A549 (cell line): Measurements from ENCODE around the gene TTPAL. TPM values are rescaled to one million over a fixed set of nuclear protein-coding genes. Genes with fewer than 3 reads are reported as not detected.

ENCODE experiments used
- ATAC-seq, 2 experiments: fragments of 200-7000 bp in 1 of 2; fragments of >200 bp in 1 of 2; cut with Nextera tagmentation in 1 of 2; cut with Tn5 transposase in 1 of 2; 3 replicates each; pipeline versions ENCODE4 v1.8.0 to v1.9.1; 2018 to 2020; ENCODE audit warnings: mild to moderate bottlenecking in 1 of 2, moderate library complexity in 1 of 2
- CTCF ChIA-PET: fragments of 300-600 bp; sonication (Branson Sonifier 250); formaldehyde crosslinking; extraction: SDS; loops from one replicate; lab custom pipeline; 2021; ENCODE audit warnings: antibody characterized with exemption, inconsistent platforms; lab: Yijun Ruan, JAX
- POLR2A ChIA-PET: fragments of 350-600 bp; formaldehyde crosslinking; extraction: SDS; loops from one replicate; lab custom pipeline; 2021; ENCODE audit warnings: antibody characterized with exemption, inconsistent platforms; lab: Yijun Ruan, JAX
- DNase-seq, 2 experiments: peaks; one replicate each; pipeline versions ENCODE4 v3.0.0 to v3.0.0-alpha.2; 2011 to 2016; ENCODE audit warnings: low read depth in 1 of 2, low spot score in 1 of 2
- FAIRE-seq: peaks from 2 replicates; lab custom pipeline; 2011; peaks lifted over from hg19 to GRCh38; lab: Jason Lieb, UNC
- H3K27ac ChIP-seq, 2 experiments: fragments of >200 bp; sonication (Bioruptor Twin); formaldehyde crosslinking; 3 replicates each; pipeline ENCODE4 v1.5.1; 2016 to 2017
- H3K4me1 ChIP-seq: fragments of >200 bp; sonication (Bioruptor Twin); formaldehyde crosslinking; 3 replicates; pipeline ENCODE4 v1.6.1; 2016
- H3K4me2 ChIP-seq: fragments of >200 bp; sonication (Bioruptor Twin); formaldehyde crosslinking; 3 replicates; pipeline ENCODE4 v1.6.1; 2016
- H3K4me3 ChIP-seq: fragments of >200 bp; sonication (Bioruptor Twin); formaldehyde crosslinking; 3 replicates; pipeline ENCODE4 v1.5.1; 2016
- H3K9me3 ChIP-seq: fragments of >200 bp; sonication (Bioruptor Twin); formaldehyde crosslinking; 3 replicates; pipeline ENCODE4 v1.6.1; 2016
- BCL3 ChIP-seq: fragments of >200 bp; sonication (Bioruptor Twin); formaldehyde crosslinking; IDR thresholded peaks from 3 replicates; pipeline ENCODE4 v1.6.1; 2016
- BHLHE40 ChIP-seq: IDR thresholded peaks from 2 replicates; pipeline ENCODE4 v1.6.1; 2012; ENCODE audit warnings: low read depth, low read length, inconsistent platforms
- CBX2 ChIP-seq: fragments of 200-600 bp; sonication (generic); IDR thresholded peaks from 2 replicates; pipeline ENCODE4 v1.6.1; 2016; ENCODE audit warnings: low read depth, mild to moderate bottlenecking, borderline replicate concordance
- CEBPB ChIP-seq, 2 experiments: fragments of >200 bp in 1 of 2; sonication (Bioruptor Twin) in 1 of 2; formaldehyde crosslinking in 1 of 2; IDR thresholded peaks; 2 replicates each; pipeline ENCODE4 v1.6.1; 2012 to 2016
- CHD4 ChIP-seq: fragments of 200-600 bp; sonication (generic); IDR thresholded peaks from 2 replicates; pipeline ENCODE4 v1.6.1; 2016; ENCODE audit warnings: antibody characterized with exemption, mild to moderate bottlenecking, borderline replicate concordance
- E2F6 ChIP-seq: IDR thresholded peaks from 2 replicates; pipeline ENCODE4 v1.6.1; 2012; ENCODE audit warnings: low read depth, borderline replicate concordance
- EHF ChIP-seq: fragments of 250-450 bp; sonication (Bioruptor Pico); IDR thresholded peaks from 2 replicates; pipeline ENCODE4 v1.5.0; 2020; ENCODE audit warnings: mild to moderate bottlenecking
- EP300 ChIP-seq, 2 experiments: fragments of >200 bp; sonication (Bioruptor Twin); formaldehyde crosslinking; IDR thresholded peaks; 2 replicates in 1 of 2; 3 replicates in 1 of 2; pipeline ENCODE4 v1.6.1; 2016 to 2017
- FOSB ChIP-seq: fragments of 250-450 bp; sonication (Bioruptor Pico); IDR thresholded peaks from 2 replicates; pipeline ENCODE4 v1.5.0; 2020; ENCODE audit warnings: mild to moderate bottlenecking, moderate library complexity
- FOXS1 ChIP-seq: fragments of 250-450 bp; sonication (Bioruptor Pico); IDR thresholded peaks from 2 replicates; pipeline ENCODE4 v1.5.0; 2020; ENCODE audit warnings: mild to moderate bottlenecking, moderate library complexity
- GATA3 ChIP-seq: IDR thresholded peaks from 2 replicates; pipeline ENCODE4 v1.6.1; 2012; ENCODE audit warnings: borderline replicate concordance
- HOXB5 ChIP-seq: fragments of 250-450 bp; sonication (Bioruptor Pico); IDR thresholded peaks from 2 replicates; pipeline ENCODE4 v1.5.0; 2020; ENCODE audit warnings: mild to moderate bottlenecking, moderate library complexity
- JUNB ChIP-seq: fragments of >200 bp; sonication (Bioruptor Twin); formaldehyde crosslinking; IDR thresholded peaks from 2 replicates; pipeline ENCODE4 v1.6.1; 2016
- KDM5A ChIP-seq: fragments of 200-600 bp; sonication (generic); IDR thresholded peaks from 2 replicates; pipeline ENCODE4 v1.6.1; 2016; ENCODE audit warnings: antibody characterized with exemption, mild to moderate bottlenecking
- MAFK ChIP-seq: fragments of 450-650 bp; IDR thresholded peaks from 2 replicates; pipeline ENCODE4 v1.6.1; 2014; ENCODE audit not compliant: partially characterized antibody
- MAX ChIP-seq: IDR thresholded peaks from 2 replicates; pipeline ENCODE4 v1.6.1; 2012
- MAZ ChIP-seq: fragments of 150-350 bp; IDR thresholded peaks from 2 replicates; pipeline ENCODE4 v1.6.1; 2014; ENCODE audit warnings: antibody characterized with exemption, low read depth, low read length, borderline replicate concordance
- MYC ChIP-seq: IDR thresholded peaks from 2 replicates; pipeline ENCODE4 v1.6.1; 2012; ENCODE audit warnings: mild to moderate bottlenecking, inconsistent platforms, low read length, improper control_type of control experiment, borderline replicate concordance
- NFE2L2 ChIP-seq: fragments of 150-350 bp; conservative IDR thresholded peaks from 2 replicates; pipeline ENCODE4 v1.6.1; 2014; ENCODE audit warnings: low read length
- NPAS2 ChIP-seq: fragments of 250-450 bp; sonication (Bioruptor Pico); IDR thresholded peaks from 2 replicates; pipeline ENCODE4 v1.8.0; 2022; ENCODE audit warnings: mild to moderate bottlenecking, moderate library complexity, borderline replicate concordance
- SREBF2 ChIP-seq: fragments of 450-650 bp; IDR thresholded peaks from 2 replicates; pipeline ENCODE4 v1.6.1; 2014; ENCODE audit warnings: mild to moderate bottlenecking, moderate library complexity
- WGBS: methylation state at CpG from one replicate; pipeline ENCODE4 v1.1.6; 2017; ENCODE audit errors: missing lambda C conversion rate; 5-methylcytosine and 5-hydroxymethylcytosine counted together
- polyA plus RNA-seq, 4 experiments: library from polyadenylated mRNA; depleted of rRNA in 3 of 4; stranded (reverse); fragments of >200 nt; fragmentation: RNase III in 1 of 4; extraction: RNeasy Plus Mini Kit Qiagen cat#74134 plus additional on column Dnase treatment in 1 of 4; gene quantifications; 2 replicates in 3 of 4; 3 replicates in 1 of 4; pipeline ENCODE4 v1.2.3, GENCODE V29; 2011 to 2017
- TF ChIP-seq, protein P1 (sequence below): fragments of 450-650 bp; IDR thresholded peaks from 2 replicates; pipeline ENCODE4 v1.6.1; 2014; ENCODE audit warnings: antibody characterized with exemption
- TF ChIP-seq, protein P2 (sequence below): fragments of 250-450 bp; sonication (Bioruptor Pico); IDR thresholded peaks from 2 replicates; pipeline ENCODE4 v1.5.0; 2020; ENCODE audit warnings: low read depth, mild to moderate bottlenecking, moderate library complexity

TTPAL gene
- polyA plus RNA-seq, 2 of the 4 experiments (the other 2 are of a cell fraction) = 9.1 to 9.2 TPM

DNA sequence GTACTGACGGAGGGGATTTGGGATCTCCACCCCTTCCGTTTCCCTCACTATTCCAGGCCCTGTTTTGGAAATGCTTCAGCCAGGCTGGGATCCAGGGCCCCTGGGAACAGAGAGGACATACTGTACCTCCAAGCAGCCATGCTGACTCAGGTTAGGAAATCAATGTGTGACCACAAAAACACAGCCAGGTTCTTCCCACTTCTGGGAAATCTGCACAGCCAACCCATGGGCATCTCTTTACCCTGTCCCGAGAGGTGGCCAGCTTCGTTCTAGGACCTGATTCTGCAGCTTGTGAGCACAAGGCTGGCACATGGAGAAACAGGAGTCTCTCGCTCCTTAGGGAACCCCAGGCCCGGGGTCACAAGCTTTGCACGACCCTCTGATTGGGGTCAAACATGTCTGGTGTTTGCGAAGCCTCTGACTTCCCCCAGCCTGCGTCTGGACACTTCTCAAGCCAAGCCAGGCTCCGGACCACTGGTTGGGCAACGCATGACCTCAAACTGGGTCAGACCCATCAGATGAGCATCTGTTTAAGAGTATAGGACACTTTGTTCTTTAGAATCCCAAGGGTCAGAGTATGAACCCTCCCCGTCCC is 8.3 kb upstream of the TTPAL start (continued):
- TF ChIP-seq FOSB (CRISPR knock-in tag) = no peak

GRCh38 chr20:44468044-44468782 is 7.5 kb upstream of the TTPAL start:
- TF ChIP-seq CHD4 = no peak
- TF ChIP-seq BCL3 = no peak
- no peak for TF ChIP-seq FOXS1 (CRISPR knock-in tag)
- TF ChIP-seq MYC = no peak
- TF ChIP-seq, protein P1, sequence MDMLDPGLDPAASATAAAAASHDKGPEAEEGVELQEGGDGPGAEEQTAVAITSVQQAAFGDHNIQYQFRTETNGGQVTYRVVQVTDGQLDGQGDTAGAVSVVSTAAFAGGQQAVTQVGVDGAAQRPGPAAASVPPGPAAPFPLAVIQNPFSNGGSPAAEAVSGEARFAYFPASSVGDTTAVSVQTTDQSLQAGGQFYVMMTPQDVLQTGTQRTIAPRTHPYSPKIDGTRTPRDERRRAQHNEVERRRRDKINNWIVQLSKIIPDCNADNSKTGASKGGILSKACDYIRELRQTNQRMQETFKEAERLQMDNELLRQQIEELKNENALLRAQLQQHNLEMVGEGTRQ = no peak
- TF ChIP-seq CBX2 = no peak
- TF ChIP-seq GATA3 = no peak
- TF ChIP-seq, all 56 proteins: peak for 0
- no peak for DNase-seq
- 65% methylated on average over 8 of the region's 8 CpGs for WGBS
- FAIRE-seq = no peak
- Histone ChIP-seq H3K9me3 (no peaks in the 10 kb centered on the region), H3K4me2 (no peak overlapping the region; the same call in 2 of the 3 replicates), H3K4me3 (no peak overlapping the region), H3K4me1 (peaks cover 9% of the 10 kb centered on the region; the same call in 1 of the 3 replicates), H3K27ac (peak overlapping the region in 1 of 2 experiments; percentile 65; a peak in 1 of 6 replicates)
- ChIA-PET CTCF (interaction anchor here (0.6 to 23.5 kb wide), 7 partner anchors 7 to 249 kb away, joined by 3 to 440 read pairs (median 13); no protein-coding TSS in a partner anchor), POLR2A (no interaction called here)
- ATAC-seq = no peak

DNA sequence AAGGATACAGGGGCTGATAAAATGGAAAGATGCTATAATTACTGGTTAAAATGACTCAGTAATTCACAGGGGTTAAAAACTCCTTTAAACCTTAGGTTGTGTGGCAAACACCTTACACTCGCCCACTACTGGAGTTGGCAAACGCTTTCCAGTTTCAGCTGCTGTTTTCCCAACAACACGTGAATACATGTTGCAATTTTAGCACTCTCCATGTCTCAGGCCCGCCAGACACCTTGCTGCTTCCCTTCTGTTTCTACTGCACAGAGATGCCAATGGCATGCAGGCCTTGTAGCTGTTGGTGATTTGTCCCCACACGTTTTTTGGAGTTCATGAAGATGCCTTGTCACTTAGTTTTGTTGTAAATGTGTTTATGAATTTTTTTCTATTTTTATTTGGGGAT is 5.3 kb upstream of the TTPAL start:
- ATAC-seq (no peak), DNase-seq (no peak), FAIRE-seq (no peak)
- no peak overlapping the region for H3K4me3 ChIP-seq
- TF ChIP-seq MAFK (no peak), CEBPB (IDR thresholded peaks at IDR 0.05) (no peak), FOSB (CRISPR knock-in tag) (no peak), JUNB (no peak), NPAS2 (no peak), KDM5A (no peak), SREBF2 (no peak), MAZ (no peak), EHF (CRISPR knock-in tag) (no peak), BHLHE40 (no peak), CBX2 (no peak), HOXB5 (no peak), E2F6 (no peak), MAX (no peak), EP300 (IDR thresholded peaks at IDR 0.05) (no peak), NFE2L2 (no peak)
- TF ChIP-seq, protein P2, sequence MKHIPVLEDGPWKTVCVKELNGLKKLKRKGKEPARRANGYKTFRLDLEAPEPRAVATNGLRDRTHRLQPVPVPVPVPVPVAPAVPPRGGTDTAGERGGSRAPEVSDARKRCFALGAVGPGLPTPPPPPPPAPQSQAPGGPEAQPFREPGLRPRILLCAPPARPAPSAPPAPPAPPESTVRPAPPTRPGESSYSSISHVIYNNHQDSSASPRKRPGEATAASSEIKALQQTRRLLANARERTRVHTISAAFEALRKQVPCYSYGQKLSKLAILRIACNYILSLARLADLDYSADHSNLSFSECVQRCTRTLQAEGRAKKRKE (CRISPR knock-in tag) = no peak
- no peaks in the 10 kb centered on the region for H3K9me3 ChIP-seq
- H3K27ac ChIP-seq = no peak overlapping the region
- peaks cover 6% of the 10 kb centered on the region; the same call in 2 of the 3 replicates for H3K4me1 ChIP-seq
- no peak overlapping the region for H3K4me2 ChIP-seq
- CTCF ChIA-PET = interaction anchor here (1.0 to 23.5 kb wide), 18 partner anchors 9 to 353 kb away, joined by 3 to 440 read pairs (median 7); partner anchors contain the start of genes FITM2 and SERINC3
- POLR2A ChIA-PET = no interaction called here
- 55% methylated on average over 5 of the region's 5 CpGs for WGBS
